SK-N-SH (cell line): ENCODE measurements around the gene ALDH3B1.

ENCODE experiments used
- GATA2 ChIP-seq: sonication (generic); formaldehyde crosslinking; IDR thresholded peaks from 2 replicates; pipeline ENCODE4 v1.5.0; 2020; ENCODE audit warnings: mild to moderate bottlenecking, missing genetic modification reagents
- JUND ChIP-seq: IDR thresholded peaks from 2 replicates; pipeline ENCODE4 v1.4.0; 2012
- NRF1 ChIP-seq: IDR thresholded peaks from 2 replicates; pipeline ENCODE4 v1.6.1; 2012; ENCODE audit warnings: low read depth, mild to moderate bottlenecking, low read length
- POLR2AphosphoS5 ChIP-seq: IDR thresholded peaks from 2 replicates; pipeline ENCODE4 v1.6.1; 2012; ENCODE audit warnings: low read depth, low read length
- RFX5 ChIP-seq: IDR thresholded peaks from 2 replicates; pipeline ENCODE4 v1.6.1; 2012; ENCODE audit warnings: mild to moderate bottlenecking, improper control_type of control experiment, low read length
- TAF1 ChIP-seq: IDR thresholded peaks from 2 replicates; pipeline ENCODE4 v1.6.1; 2012; ENCODE audit warnings: low read depth, mild to moderate bottlenecking, low read length, moderate library complexity, borderline replicate concordance
- TF ChIP-seq, protein P1 (sequence below): IDR thresholded peaks from 2 replicates; pipeline ENCODE4 v1.6.1; 2012; ENCODE audit warnings: mild to moderate bottlenecking, low read depth, low read length, moderate library complexity
- TF ChIP-seq, protein P2 (sequence below): fragments of 200-600 bp; sonication (generic); IDR thresholded peaks from 2 replicates; pipeline ENCODE4 v1.6.1; 2017; ENCODE audit warnings: antibody characterized with exemption, mild to moderate bottlenecking, moderate library complexity

DNA sequence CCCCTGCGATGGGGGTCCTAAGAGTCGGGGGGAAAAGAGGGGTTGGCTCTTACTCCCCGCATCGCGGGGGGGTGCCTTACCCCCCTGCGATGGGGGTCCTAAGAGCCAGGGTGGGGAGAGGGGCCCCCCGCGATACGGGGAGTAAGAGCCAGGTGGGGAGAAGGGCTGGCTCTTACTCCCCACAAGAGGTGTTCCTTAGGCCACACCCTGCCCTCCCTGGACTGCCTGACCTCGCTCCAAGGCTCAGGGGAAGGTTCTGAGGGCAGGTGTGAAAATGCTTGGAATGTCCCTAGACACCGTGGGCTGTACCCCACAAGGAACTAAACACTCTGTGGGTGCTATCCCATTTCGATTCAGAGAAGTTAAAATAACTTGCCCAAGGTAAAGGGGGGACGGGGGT, 14.1 kb upstream of the ALDH3B1 start:
- TF ChIP-seq POLR2AphosphoS5 (no peak), TAF1 (no peak), JUND (no peak), RFX5 (no peak), GATA2 (no peak), NRF1 (no peak)
- TF ChIP-seq, protein P1, sequence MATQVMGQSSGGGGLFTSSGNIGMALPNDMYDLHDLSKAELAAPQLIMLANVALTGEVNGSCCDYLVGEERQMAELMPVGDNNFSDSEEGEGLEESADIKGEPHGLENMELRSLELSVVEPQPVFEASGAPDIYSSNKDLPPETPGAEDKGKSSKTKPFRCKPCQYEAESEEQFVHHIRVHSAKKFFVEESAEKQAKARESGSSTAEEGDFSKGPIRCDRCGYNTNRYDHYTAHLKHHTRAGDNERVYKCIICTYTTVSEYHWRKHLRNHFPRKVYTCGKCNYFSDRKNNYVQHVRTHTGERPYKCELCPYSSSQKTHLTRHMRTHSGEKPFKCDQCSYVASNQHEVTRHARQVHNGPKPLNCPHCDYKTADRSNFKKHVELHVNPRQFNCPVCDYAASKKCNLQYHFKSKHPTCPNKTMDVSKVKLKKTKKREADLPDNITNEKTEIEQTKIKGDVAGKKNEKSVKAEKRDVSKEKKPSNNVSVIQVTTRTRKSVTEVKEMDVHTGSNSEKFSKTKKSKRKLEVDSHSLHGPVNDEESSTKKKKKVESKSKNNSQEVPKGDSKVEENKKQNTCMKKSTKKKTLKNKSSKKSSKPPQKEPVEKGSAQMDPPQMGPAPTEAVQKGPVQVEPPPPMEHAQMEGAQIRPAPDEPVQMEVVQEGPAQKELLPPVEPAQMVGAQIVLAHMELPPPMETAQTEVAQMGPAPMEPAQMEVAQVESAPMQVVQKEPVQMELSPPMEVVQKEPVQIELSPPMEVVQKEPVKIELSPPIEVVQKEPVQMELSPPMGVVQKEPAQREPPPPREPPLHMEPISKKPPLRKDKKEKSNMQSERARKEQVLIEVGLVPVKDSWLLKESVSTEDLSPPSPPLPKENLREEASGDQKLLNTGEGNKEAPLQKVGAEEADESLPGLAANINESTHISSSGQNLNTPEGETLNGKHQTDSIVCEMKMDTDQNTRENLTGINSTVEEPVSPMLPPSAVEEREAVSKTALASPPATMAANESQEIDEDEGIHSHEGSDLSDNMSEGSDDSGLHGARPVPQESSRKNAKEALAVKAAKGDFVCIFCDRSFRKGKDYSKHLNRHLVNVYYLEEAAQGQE = no peak
- TF ChIP-seq, protein P2, sequence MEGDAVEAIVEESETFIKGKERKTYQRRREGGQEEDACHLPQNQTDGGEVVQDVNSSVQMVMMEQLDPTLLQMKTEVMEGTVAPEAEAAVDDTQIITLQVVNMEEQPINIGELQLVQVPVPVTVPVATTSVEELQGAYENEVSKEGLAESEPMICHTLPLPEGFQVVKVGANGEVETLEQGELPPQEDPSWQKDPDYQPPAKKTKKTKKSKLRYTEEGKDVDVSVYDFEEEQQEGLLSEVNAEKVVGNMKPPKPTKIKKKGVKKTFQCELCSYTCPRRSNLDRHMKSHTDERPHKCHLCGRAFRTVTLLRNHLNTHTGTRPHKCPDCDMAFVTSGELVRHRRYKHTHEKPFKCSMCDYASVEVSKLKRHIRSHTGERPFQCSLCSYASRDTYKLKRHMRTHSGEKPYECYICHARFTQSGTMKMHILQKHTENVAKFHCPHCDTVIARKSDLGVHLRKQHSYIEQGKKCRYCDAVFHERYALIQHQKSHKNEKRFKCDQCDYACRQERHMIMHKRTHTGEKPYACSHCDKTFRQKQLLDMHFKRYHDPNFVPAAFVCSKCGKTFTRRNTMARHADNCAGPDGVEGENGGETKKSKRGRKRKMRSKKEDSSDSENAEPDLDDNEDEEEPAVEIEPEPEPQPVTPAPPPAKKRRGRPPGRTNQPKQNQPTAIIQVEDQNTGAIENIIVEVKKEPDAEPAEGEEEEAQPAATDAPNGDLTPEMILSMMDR = no peak
